ENCODE measurements around the gene SLC24A5. TPM values are rescaled to one million over a fixed set of nuclear protein-coding genes. Genes with fewer than 3 reads are reported as not detected.

Gene SLC24A5
- total and polyA plus RNA-seq, 2 donors (not counting 3 experiments of a cell fraction or from before 2014, with no cell fraction given): not detected

DNA sequence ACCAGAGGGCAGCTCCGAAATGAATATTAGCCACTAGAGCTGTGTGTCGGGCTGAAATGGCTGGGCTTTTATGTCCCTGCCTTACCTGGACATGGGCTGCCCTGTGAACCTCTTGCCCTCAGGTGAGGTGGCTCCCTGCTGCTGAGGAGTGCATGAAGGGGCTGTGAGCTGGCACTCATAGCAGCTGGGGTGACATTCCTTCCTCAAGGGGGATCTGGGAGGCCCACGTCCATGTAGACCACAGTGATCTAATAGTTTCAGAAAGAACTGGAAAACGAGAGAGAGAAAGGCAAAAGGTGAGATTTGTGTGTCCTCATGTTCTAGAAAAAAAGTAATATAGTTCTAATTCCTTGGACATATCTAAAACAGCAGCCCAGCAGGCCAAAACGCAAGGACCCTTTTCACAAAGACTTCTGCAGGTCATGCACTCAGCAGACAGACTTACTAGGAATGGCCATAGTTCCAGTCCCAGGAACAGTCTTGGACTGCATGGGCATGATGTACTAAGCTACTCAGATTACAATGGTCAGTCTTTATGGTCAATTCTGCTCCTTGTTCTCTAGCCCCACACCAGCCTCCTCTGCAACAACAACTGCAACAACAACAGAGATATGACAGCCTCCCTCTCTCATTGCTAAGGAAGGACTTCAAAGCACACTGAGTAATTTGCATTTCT, 10.8 kb upstream of the SLC24A5 start:
- H3K27me3 ChIP-seq (ENCODE audit: control insufficient read depth in 2 of 2, insufficient read depth in 2 of 2, low read length in 2 of 2): peaks cover 2 to 15% of the 10 kb centered on the region in 2 experiments
- no peaks in the 10 kb centered on the region for H3K79me2 ChIP-seq (ENCODE audit: control insufficient read depth, insufficient read depth, low read length)
- H4K20me1 ChIP-seq (replicated peaks; ENCODE audit: control insufficient read depth, extremely low read depth, insufficient read depth, low read length): no peaks in the 10 kb centered on the region
- ChIA-PET CTCF (interaction anchor here (0.7 kb wide), 1 partner anchor 643 kb away, joined by 3 read pairs; no protein-coding TSS in a partner anchor), POLR2A (no interaction called here)
- intact Hi-C loops (cut with micrococcal nuclease) (no loop called here), dilution Hi-C loops (cut with MboI; ENCODE audit: extremely low pct_ligation_motif_present, low sequenced_read_pairs) (no loop called here)
- no peaks in the 10 kb centered on the region for H3K4me1 ChIP-seq (ENCODE audit: control insufficient read depth, extremely low read depth, insufficient read depth, low read length)
- TF ChIP-seq, protein P1, sequence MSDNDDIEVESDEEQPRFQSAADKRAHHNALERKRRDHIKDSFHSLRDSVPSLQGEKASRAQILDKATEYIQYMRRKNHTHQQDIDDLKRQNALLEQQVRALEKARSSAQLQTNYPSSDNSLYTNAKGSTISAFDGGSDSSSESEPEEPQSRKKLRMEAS (IDR thresholded peaks at IDR 0.05; ENCODE audit: insufficient read depth, insufficient read length): no peak
- TF ChIP-seq GATA2 (IDR thresholded peaks at IDR 0.05; ENCODE audit: insufficient read depth, insufficient read length, low read depth, low read length): no peak
- TF ChIP-seq POLR2A (IDR thresholded peaks at IDR 0.05; ENCODE audit: low read depth, low read length): no peak
- FAIRE-seq (no peak), DNase-seq (ENCODE audit: low read depth, low spot score) (no peak)
- H3K4me2 ChIP-seq (ENCODE audit: insufficient read depth, low read length): no peak overlapping the region
- H3K36me3 ChIP-seq (ENCODE audit: control insufficient read depth in 2 of 2, extremely low read depth in 1 of 2, insufficient read depth in 2 of 2, low read length in 2 of 2): no peaks in the 10 kb centered on the region
- no peak overlapping the region for H3K4me3 ChIP-seq (replicated peaks in 1 of 3; ENCODE audit: insufficient read depth in 1 of 3, low read depth in 1 of 3, low read length in 3 of 3)
- H3K9me1 ChIP-seq (replicated peaks; ENCODE audit: control insufficient read depth, extremely low read depth, insufficient read depth, low read length): no peaks in the 10 kb centered on the region
- no peak overlapping the region for H3K27ac ChIP-seq (ENCODE audit: insufficient read depth, low read depth, low read length)
- BruUV-seq (replicated peaks): no TSS peak
- H3K9me3 ChIP-seq (replicated peaks; ENCODE audit: control insufficient read depth, insufficient read depth, low read length): no peaks in the 10 kb centered on the region
- no peak overlapping the region for H3K9ac ChIP-seq (replicated peaks; ENCODE audit: extremely low read depth, insufficient read depth, low read length)
- no peak overlapping the region for H2AFZ ChIP-seq (ENCODE audit: low read depth, low read length)

DNA sequence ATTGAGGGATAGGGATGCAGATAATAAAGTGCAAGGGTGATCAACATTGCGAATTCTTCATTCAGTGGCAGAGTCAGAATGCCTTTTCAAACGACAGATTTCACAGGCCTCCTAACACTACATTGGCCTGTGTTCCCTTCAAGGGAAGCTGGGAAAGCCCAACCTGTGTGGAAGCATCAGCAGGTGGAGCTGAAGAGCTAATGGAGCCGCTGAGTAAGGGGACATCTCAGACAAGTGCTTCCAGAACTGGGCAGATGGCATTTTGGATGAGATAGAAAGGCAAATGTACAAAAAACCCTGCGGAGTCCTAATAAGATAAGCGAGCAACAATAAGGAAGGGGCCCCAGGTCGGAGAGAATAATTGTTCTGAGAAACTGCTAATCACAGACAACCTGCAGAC, 8.5 kb upstream of the SLC24A5 start:
- no peak overlapping the region for H3K9ac ChIP-seq (replicated peaks; ENCODE audit: extremely low read depth, insufficient read depth, low read length)
- CTCF ChIA-PET: interaction anchor here (0.7 to 4.4 kb wide), 24 partner anchors 9 to 916 kb away, joined by 3 to 45 read pairs (median 4); partner anchors contain the start of genes MYEF2 and SLC24A5
- H3K4me3 ChIP-seq (replicated peaks in 1 of 3; ENCODE audit: insufficient read depth in 1 of 3, low read depth in 1 of 3, low read length in 3 of 3): no peak overlapping the region
- intact Hi-C loops (cut with micrococcal nuclease) (loop anchor here (1.0 kb wide), 2 partner anchors 138 to 173 kb away; no protein-coding TSS in a partner anchor), dilution Hi-C loops (cut with MboI; ENCODE audit: extremely low pct_ligation_motif_present, low sequenced_read_pairs) (no loop called here)
- TF ChIP-seq, protein P2, sequence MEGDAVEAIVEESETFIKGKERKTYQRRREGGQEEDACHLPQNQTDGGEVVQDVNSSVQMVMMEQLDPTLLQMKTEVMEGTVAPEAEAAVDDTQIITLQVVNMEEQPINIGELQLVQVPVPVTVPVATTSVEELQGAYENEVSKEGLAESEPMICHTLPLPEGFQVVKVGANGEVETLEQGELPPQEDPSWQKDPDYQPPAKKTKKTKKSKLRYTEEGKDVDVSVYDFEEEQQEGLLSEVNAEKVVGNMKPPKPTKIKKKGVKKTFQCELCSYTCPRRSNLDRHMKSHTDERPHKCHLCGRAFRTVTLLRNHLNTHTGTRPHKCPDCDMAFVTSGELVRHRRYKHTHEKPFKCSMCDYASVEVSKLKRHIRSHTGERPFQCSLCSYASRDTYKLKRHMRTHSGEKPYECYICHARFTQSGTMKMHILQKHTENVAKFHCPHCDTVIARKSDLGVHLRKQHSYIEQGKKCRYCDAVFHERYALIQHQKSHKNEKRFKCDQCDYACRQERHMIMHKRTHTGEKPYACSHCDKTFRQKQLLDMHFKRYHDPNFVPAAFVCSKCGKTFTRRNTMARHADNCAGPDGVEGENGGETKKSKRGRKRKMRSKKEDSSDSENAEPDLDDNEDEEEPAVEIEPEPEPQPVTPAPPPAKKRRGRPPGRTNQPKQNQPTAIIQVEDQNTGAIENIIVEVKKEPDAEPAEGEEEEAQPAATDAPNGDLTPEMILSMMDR (IDR thresholded peaks at IDR 0.05; ENCODE audit: extremely low read depth in 1 of 2, insufficient read depth in 1 of 2, low read depth in 1 of 2, low read length in 2 of 2): peak; percentile 27 to 60
- TF ChIP-seq, protein P1 (IDR thresholded peaks at IDR 0.05; ENCODE audit: insufficient read depth, insufficient read length): no peak
- H4K20me1 ChIP-seq (replicated peaks; ENCODE audit: control insufficient read depth, extremely low read depth, insufficient read depth, low read length): no peaks in the 10 kb centered on the region
- H3K79me2 ChIP-seq (ENCODE audit: control insufficient read depth, insufficient read depth, low read length): no peaks in the 10 kb centered on the region
- no peak overlapping the region for H3K27ac ChIP-seq (ENCODE audit: insufficient read depth, low read depth, low read length)
- peaks cover 2 to 3% of the 10 kb centered on the region in 2 experiments for H3K27me3 ChIP-seq (ENCODE audit: control insufficient read depth in 2 of 2, insufficient read depth in 2 of 2, low read length in 2 of 2)
- H3K36me3 ChIP-seq (ENCODE audit: control insufficient read depth in 2 of 2, extremely low read depth in 1 of 2, insufficient read depth in 2 of 2, low read length in 2 of 2): no peaks in the 10 kb centered on the region
- H3K9me1 ChIP-seq (replicated peaks; ENCODE audit: control insufficient read depth, extremely low read depth, insufficient read depth, low read length): no peaks in the 10 kb centered on the region
- FAIRE-seq: peak; percentile 77
- H3K4me1 ChIP-seq (ENCODE audit: control insufficient read depth, extremely low read depth, insufficient read depth, low read length): no peaks in the 10 kb centered on the region
- no peak overlapping the region for H2AFZ ChIP-seq (ENCODE audit: low read depth, low read length)
- no peak overlapping the region for H3K4me2 ChIP-seq (ENCODE audit: insufficient read depth, low read length)
- POLR2A ChIA-PET: no interaction called here
- peak; percentile 49 for DNase-seq (ENCODE audit: low read depth, low spot score)
- BruUV-seq (replicated peaks): no TSS peak
- no peaks in the 10 kb centered on the region for H3K9me3 ChIP-seq (replicated peaks; ENCODE audit: control insufficient read depth, insufficient read depth, low read length)

All from endothelial cell of umbilical vein (primary cell).